ENCODE data around the gene CHST3. TPM values are rescaled to one million over a fixed set of nuclear protein-coding genes. Genes with fewer than 3 reads are reported as not detected.

The CHST3 gene
- total RNA-seq, 2 experiments from 2014 or later: 0.05 TPM; not detected in 1

- CTCF ChIA-PET: no interaction called here
- peaks cover 3% of the 10 kb centered on the region for H3K27me3 Mint-ChIP-seq
- H3K4me3 Mint-ChIP-seq: no peak overlapping the region
- DNase-seq (no peak), ATAC-seq (no peak)
- no peak overlapping the region for H3K27ac Mint-ChIP-seq
- H3K9me3 Mint-ChIP-seq (ENCODE audit: low read depth): no peaks in the 10 kb centered on the region
- peaks cover 7% of the 10 kb centered on the region for H3K4me1 Mint-ChIP-seq
- H3K36me3 Mint-ChIP-seq: no peaks in the 10 kb centered on the region
Measured at GRCh38 chr10:72016608-72017300, 52.6 kb downstream of the CHST3 start.

GRCh38 chr10:72019085-72019876 lies 55.1 kb downstream of the CHST3 start:
- DNase-seq (no peak), ATAC-seq (no peak)
- H3K27ac Mint-ChIP-seq: no peak overlapping the region
- no peak overlapping the region for H3K4me3 Mint-ChIP-seq
- peaks cover 7% of the 10 kb centered on the region for H3K4me1 Mint-ChIP-seq
- CTCF ChIA-PET: no interaction called here
- no peaks in the 10 kb centered on the region for H3K9me3 Mint-ChIP-seq (ENCODE audit: low read depth)
- H3K36me3 Mint-ChIP-seq: no peaks in the 10 kb centered on the region
- H3K27me3 Mint-ChIP-seq: peaks cover 4% of the 10 kb centered on the region

DNA sequence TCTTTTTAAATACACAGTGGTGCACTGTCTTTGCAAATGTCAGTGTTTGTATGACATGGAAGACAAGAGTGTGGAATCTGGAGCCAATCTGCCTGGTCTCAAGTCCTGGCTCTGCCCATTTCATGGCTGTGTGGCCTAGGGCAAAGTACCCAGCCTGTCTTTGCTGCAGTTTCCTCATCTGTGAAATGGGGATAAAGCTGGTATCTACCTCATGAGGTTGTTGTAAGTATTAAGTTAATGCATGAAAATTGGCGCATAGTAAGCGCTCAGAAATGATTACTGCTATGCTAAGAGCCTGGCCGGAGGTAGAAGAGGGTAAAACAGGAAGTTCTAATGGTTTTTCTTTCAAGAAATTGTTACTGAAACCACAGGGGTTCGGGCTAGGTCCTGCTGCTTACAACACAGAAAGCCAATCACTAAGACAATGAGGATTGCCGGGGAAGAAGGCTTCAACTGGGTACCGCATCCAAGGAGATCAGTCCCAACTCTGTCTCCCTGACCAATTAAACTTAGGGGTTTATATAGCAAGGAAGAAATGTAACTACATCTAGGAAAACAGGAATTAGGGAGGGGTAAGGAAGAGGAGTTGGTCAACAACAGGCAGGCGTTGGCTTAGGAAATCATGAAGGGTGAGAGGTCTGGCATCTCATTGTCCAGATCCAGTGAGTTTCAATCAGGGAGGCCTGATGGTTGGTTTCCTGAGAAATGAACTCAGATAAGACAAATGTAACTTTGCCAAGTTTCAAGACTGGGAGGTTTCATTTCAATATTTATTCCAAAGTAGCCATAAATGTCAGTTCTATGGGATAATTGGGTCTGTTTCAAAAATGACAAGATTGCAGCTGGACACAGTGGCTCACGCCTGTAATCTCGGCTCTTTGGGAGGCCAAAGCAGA lies 57.0 kb downstream of the CHST3 start:
- peaks cover 5% of the 10 kb centered on the region for H3K27me3 Mint-ChIP-seq
- DNase-seq: no peak
- no peak overlapping the region for H3K27ac Mint-ChIP-seq
- no peaks in the 10 kb centered on the region for H3K9me3 Mint-ChIP-seq (ENCODE audit: low read depth)
- CTCF ChIA-PET: interaction anchor here (0.9 to 1.5 kb wide), 2 partner anchors 17 to 27 kb away, joined by 3 to 4 read pairs; no protein-coding TSS in a partner anchor
- no peak for ATAC-seq
- H3K4me3 Mint-ChIP-seq: no peak overlapping the region
- H3K36me3 Mint-ChIP-seq: no peaks in the 10 kb centered on the region
- peaks cover 7% of the 10 kb centered on the region for H3K4me1 Mint-ChIP-seq

GRCh38 chr10:72022228-72022627 lies 58.0 kb downstream of the CHST3 start:
- CTCF ChIA-PET: no interaction called here
- Mint-ChIP-seq H3K9me3 (ENCODE audit: low read depth) (no peaks in the 10 kb centered on the region), H3K4me3 (no peak overlapping the region), H3K27ac (no peak overlapping the region), H3K27me3 (peaks cover 5% of the 10 kb centered on the region), H3K4me1 (peaks cover 7% of the 10 kb centered on the region), H3K36me3 (no peaks in the 10 kb centered on the region)
- DNase-seq (no peak), ATAC-seq (no peak)

DNA sequence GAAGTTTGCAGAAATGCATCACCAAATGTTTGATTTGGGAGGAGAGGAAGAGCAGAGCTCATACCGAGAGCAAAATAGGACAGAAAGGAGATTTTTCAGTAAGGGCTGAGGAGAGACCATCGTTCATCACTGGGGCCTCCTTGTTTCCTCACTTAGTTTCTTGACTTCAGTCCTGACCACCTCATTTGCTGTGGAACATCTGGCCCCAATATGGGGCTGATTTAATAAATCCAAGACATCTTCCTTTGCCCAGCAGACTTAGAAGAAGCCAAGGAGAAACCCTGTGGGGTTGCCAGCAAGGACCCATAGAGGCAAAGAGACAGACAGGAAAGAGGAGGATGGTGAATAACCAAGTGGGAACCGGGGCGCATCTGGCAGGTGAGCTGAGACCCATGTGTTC lies 60.4 kb downstream of the CHST3 start:
- no peak for ATAC-seq
- Mint-ChIP-seq H3K27ac (no peak overlapping the region), H3K27me3 (peaks cover 22% of the 10 kb centered on the region), H3K4me3 (no peak overlapping the region), H3K36me3 (no peaks in the 10 kb centered on the region), H3K4me1 (peaks cover 7% of the 10 kb centered on the region), H3K9me3 (ENCODE audit: low read depth) (no peaks in the 10 kb centered on the region)
- DNase-seq: no peak
- CTCF ChIA-PET: interaction anchor here (1.5 kb wide), 1 partner anchor 24 kb away, joined by 5 read pairs; no protein-coding TSS in a partner anchor

DNA sequence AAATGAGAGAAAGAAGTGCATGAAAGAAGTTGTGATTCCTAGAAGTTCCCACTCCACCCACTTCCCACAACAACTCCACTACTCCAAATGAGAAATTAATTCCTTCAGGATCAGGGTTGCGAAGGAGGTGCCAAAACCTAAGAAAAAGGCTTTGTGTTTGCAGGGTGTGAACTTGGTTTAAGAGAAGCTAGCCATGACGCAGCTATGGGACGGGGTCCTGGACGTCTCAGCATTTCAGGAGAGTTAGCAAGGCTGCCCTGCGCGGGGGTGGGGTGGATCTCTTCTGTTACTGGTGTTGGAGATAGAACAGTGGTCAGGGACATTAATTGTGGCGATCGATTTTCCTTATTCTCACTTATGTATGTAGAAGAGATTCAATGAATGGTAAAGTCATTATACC lies 61.2 kb downstream of the CHST3 start:
- CTCF ChIA-PET: no interaction called here
- Mint-ChIP-seq H3K9me3 (ENCODE audit: low read depth) (no peaks in the 10 kb centered on the region), H3K27ac (no peak overlapping the region), H3K27me3 (peaks cover 22% of the 10 kb centered on the region), H3K4me3 (no peak overlapping the region), H3K36me3 (no peaks in the 10 kb centered on the region), H3K4me1 (peaks cover 7% of the 10 kb centered on the region)
- ATAC-seq (no peak), DNase-seq (no peak)

DNA sequence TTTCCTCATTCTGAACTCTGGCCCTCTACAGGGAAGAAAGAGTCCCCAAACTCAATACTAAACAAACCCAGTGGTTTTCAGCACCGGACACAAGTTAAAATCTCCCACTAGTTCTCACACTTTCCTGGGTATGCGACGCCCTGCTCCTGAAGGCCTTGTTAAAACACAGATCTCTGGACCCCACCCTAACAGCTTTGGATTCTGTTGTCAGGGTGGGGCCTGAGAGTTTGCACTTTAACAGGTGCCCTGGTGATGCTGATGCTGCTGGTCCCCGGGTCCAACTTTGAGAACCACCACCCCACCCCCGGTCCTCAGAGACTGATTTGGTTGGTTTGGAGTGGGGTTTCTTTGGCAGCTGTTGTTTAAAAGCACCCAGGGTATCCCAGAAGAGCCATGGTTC lies 61.6 kb downstream of the CHST3 start:
- no peak for DNase-seq
- Mint-ChIP-seq H3K27ac (no peak overlapping the region), H3K36me3 (no peaks in the 10 kb centered on the region), H3K4me3 (no peak overlapping the region), H3K9me3 (ENCODE audit: low read depth) (no peaks in the 10 kb centered on the region), H3K27me3 (peaks cover 22% of the 10 kb centered on the region), H3K4me1 (peaks cover 6% of the 10 kb centered on the region)
- no peak for ATAC-seq
- CTCF ChIA-PET: no interaction called here

GRCh38 chr10:72026278-72027111 lies 62.3 kb downstream of the CHST3 start:
- no peak overlapping the region for H3K4me3 Mint-ChIP-seq
- H3K4me1 Mint-ChIP-seq: no peaks in the 10 kb centered on the region
- ATAC-seq (no peak), DNase-seq (no peak)
- no peaks in the 10 kb centered on the region for H3K9me3 Mint-ChIP-seq (ENCODE audit: low read depth)
- H3K36me3 Mint-ChIP-seq: no peaks in the 10 kb centered on the region
- no peak overlapping the region for H3K27ac Mint-ChIP-seq
- CTCF ChIA-PET: no interaction called here
- H3K27me3 Mint-ChIP-seq: peaks cover 19% of the 10 kb centered on the region

GRCh38 chr10:72027498-72027897 lies 63.3 kb downstream of the CHST3 start:
- H3K4me1 Mint-ChIP-seq: no peaks in the 10 kb centered on the region
- peaks cover 21% of the 10 kb centered on the region for H3K27me3 Mint-ChIP-seq
- no peak overlapping the region for H3K4me3 Mint-ChIP-seq
- H3K27ac Mint-ChIP-seq: no peak overlapping the region
- no peak for ATAC-seq
- DNase-seq: no peak
- CTCF ChIA-PET: no interaction called here
- no peaks in the 10 kb centered on the region for H3K36me3 Mint-ChIP-seq
- no peaks in the 10 kb centered on the region for H3K9me3 Mint-ChIP-seq (ENCODE audit: low read depth)

GRCh38 chr10:72029414-72029813 lies 65.2 kb downstream of the CHST3 start:
- Mint-ChIP-seq H3K27me3 (peaks cover 22% of the 10 kb centered on the region), H3K4me1 (no peaks in the 10 kb centered on the region), H3K4me3 (no peak overlapping the region), H3K9me3 (ENCODE audit: low read depth) (no peaks in the 10 kb centered on the region), H3K27ac (no peak overlapping the region), H3K36me3 (no peaks in the 10 kb centered on the region)
- ATAC-seq (no peak), DNase-seq (no peak)
- CTCF ChIA-PET: no interaction called here

- no peaks in the 10 kb centered on the region for H3K4me1 Mint-ChIP-seq
- no peaks in the 10 kb centered on the region for H3K9me3 Mint-ChIP-seq (ENCODE audit: low read depth)
- no peaks in the 10 kb centered on the region for H3K36me3 Mint-ChIP-seq
- CTCF ChIA-PET: interaction anchor here (2.0 kb wide), 1 partner anchor 17 kb away, joined by 7 read pairs; no protein-coding TSS in a partner anchor
- DNase-seq (no peak), ATAC-seq (no peak)
- no peak overlapping the region for H3K27ac Mint-ChIP-seq
- H3K27me3 Mint-ChIP-seq: peaks cover 21% of the 10 kb centered on the region
- no peak overlapping the region for H3K4me3 Mint-ChIP-seq
Measured at GRCh38 chr10:72030762-72031543, 66.8 kb downstream of the CHST3 start.

GRCh38 chr10:72031706-72032105 lies 67.5 kb downstream of the CHST3 start:
- Mint-ChIP-seq H3K9me3 (ENCODE audit: low read depth) (no peaks in the 10 kb centered on the region), H3K4me3 (no peak overlapping the region), H3K4me1 (no peaks in the 10 kb centered on the region), H3K27me3 (peaks cover 21% of the 10 kb centered on the region), H3K27ac (no peak overlapping the region), H3K36me3 (no peaks in the 10 kb centered on the region)
- no peak for ATAC-seq
- no peak for DNase-seq
- CTCF ChIA-PET: interaction anchor here (2.0 kb wide), 1 partner anchor 16 kb away, joined by 7 read pairs; no protein-coding TSS in a partner anchor
